Measurements from ENCODE around the gene EXPH5. TPM values are rescaled to one million over a fixed set of nuclear protein-coding genes. Genes with fewer than 3 reads are reported as not detected.

EXPH5 gene
- 2.7 and 10.8 TPM in 2 replicates for total RNA-seq

DNA sequence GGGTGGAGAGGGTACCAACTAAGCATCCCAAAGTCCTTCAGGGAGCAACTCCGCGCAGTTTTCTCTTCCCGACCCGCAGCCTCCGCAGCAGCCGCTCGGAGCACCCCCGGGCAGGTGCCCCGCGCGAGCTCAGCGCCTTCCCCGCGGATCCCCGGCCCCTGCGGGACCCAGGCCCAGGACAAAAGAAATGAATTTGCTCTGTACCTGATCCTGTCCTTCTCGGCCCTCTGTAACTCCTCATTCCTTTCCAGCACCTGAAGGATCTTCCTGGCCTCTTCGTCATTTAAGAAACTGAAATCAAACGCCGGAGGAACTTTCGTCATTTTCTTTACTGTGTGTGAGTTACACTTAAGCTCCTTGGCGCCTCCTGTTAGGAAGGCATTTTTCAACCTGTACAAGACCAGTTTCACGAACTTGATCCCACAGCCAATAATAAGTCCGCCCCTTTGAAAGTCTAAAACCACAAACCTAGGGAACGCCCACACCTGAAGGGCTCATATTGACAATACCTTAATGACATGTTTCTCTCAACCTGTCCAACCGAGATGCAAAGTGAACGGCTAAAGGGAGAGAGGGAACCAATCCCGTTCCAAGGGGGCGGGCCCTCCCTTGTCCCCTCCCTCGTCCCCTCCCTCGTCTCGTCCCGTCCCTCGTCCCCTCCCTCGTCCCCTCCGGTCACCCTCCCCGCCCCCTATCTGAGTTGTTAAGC lies at the start of gene EXPH5:
EXPH5 (minus strand) TSS at position 555 of the 709 bp plus-strand sequence; CDS start at position 323, 232 bp downstream.

DNA sequence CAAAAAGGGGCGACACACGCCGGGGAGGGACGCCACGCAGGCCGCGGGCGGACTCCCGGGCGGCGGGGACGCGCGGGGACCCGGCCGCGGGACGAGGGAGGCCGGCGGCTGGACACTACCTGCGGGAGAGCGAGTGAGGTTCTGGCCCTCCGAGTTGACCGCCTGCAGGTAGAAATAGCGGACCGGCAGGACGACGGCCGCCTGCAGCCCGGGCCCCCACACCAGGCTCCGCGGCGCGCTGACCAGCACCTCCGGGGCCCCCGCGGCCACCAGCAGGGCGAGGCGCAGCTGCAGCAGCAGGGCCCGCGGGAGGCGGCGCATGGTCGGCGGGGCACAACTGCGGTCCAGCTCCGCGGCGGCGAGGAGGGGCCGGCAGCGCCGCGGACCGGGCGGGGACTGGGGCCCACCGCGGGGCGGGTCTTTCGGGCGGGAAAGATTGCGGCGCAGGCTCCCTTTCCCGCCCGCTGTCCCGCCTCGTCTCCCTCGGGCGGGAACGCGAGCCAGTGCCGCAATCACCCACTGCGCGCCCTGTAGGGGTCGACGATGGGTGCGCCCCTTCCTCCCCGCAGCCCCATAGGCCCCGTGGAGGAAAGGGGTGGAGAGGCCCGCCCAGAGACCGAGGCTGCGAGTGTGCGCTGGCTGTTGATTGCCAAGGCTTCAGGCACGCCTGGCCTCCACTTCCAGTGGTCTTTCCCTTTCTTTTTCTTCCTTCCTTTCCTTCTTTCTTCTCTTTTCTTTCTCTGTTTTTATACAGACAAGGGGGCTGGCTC lies 95.3 kb downstream of the EXPH5 start, which contains the start of gene POGLUT3:
POGLUT3 (minus strand) TSS at position 339 of the 770 bp plus-strand sequence; CDS start at position 321, 18 bp downstream.

DNA sequence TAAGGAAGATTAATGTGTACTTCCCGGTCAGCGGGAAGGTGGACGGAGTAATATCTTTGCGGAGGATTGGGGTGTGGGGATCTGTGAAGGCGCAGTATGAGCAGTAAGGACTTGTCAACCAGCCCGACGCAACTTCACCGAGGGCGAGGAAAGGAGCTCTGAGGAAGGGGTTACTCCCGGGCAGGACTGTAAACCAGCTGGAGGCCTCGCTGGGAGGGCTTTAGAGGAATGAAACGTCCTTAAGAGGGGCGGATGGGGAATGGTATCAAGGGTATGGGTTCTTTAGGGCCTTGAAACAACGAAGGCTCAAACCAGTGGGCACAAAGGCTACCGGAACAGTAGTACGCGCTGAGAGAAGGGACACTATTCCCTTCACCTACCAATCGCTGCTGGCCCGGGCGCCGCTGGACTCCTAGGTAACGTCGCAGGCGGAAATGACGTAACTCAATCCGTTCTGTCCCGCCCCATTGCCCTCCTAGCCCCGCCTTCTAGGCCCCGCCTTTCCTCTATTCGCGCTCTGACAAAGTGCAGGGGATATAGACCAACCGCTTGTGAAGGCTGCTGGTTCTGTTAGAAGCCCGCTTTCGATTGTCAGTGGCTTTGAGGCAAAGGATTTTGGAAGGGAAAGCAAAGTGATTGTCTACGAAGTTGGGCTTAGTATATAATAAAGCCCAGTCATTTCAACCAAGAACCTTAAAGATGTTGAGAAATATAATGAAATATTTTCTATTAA lies 126.3 kb downstream of the EXPH5 start, which contains the start of gene C11orf65:
C11orf65 (minus strand) TSS at position 439 of the 733 bp plus-strand sequence. CDS start 5,970 bp downstream, outside the sequence.

Other genes with a start within 250 kb of the EXPH5 start
- 0.65 and 1.5 TPM in 2 replicates for gene C11orf65, start 126.2 kb downstream of the EXPH5 start, total RNA-seq
- gene POGLUT3, start 95.4 kb downstream of the EXPH5 start, total RNA-seq, result 79.8 and 90.5 TPM in 2 replicates
- 18.2 and 25.4 TPM in 2 replicates for gene DDX10, start 71.3 kb upstream of the EXPH5 start, total RNA-seq

Measured in articular chondrocyte of knee joint (primary cell).